Hepatocyte (in vitro differentiated cells): Measurements from ENCODE around the gene MINDY4. TPM values are rescaled to one million over a fixed set of nuclear protein-coding genes. Genes with fewer than 3 reads are reported as not detected.

Experiments
- DNase-seq: peaks from one replicate; pipeline ENCODE4 v3.0.0-alpha.2; 2016; ENCODE audit warnings: low spot score
- H2AFZ ChIP-seq: fragments of 200-600 bp; sonication (generic); 2 replicates; pipeline ENCODE4 v1.6.0; 2016; ENCODE audit warnings: antibody characterized with exemption, mild to moderate bottlenecking
- H3K27ac ChIP-seq: fragments of 200-600 bp; sonication (generic); 2 replicates; pipeline ENCODE4 v1.5.1; 2016; ENCODE audit warnings: mild to moderate bottlenecking
- H3K27me3 ChIP-seq: fragments of 200-600 bp; sonication (generic); 2 replicates; pipeline ENCODE4 v1.6.1; 2016
- H3K36me3 ChIP-seq: fragments of 200-600 bp; sonication (generic); replicated peaks from 2 replicates; pipeline ENCODE4 v1.5.1; 2016; ENCODE audit warnings: low read depth; ENCODE audit not compliant: insufficient read depth
- H3K4me1 ChIP-seq: fragments of 200-600 bp; sonication (generic); 2 replicates; pipeline ENCODE4 v1.5.1; 2016; ENCODE audit warnings: mild to moderate bottlenecking, moderate library complexity; ENCODE audit not compliant: insufficient read depth
- H3K4me2 ChIP-seq: fragments of 200-600 bp; sonication (generic); 2 replicates; pipeline ENCODE4 v1.6.0; 2016
- H3K4me3 ChIP-seq: fragments of 200-600 bp; sonication (generic); 2 replicates; pipeline ENCODE4 v1.5.1; 2016; ENCODE audit warnings: mild to moderate bottlenecking
- H3K79me2 ChIP-seq: fragments of 200-600 bp; sonication (generic); 2 replicates; pipeline ENCODE4 v1.6.0; 2017; ENCODE audit warnings: mild to moderate bottlenecking
- H3K9me2 ChIP-seq: fragments of 200-600 bp; sonication (generic); replicated peaks from 2 replicates; pipeline ENCODE4 v1.6.0; 2017; ENCODE audit warnings: mild to moderate bottlenecking; ENCODE audit not compliant: insufficient read depth
- H3K9me3 ChIP-seq: fragments of 200-600 bp; sonication (generic); 2 replicates; pipeline ENCODE4 v1.5.1; 2016; ENCODE audit warnings: low read depth, mild to moderate bottlenecking
- H4K20me1 ChIP-seq: fragments of 200-600 bp; sonication (generic); 2 replicates; pipeline ENCODE4 v1.6.0; 2016; ENCODE audit warnings: mild to moderate bottlenecking; ENCODE audit not compliant: insufficient read depth, poor library complexity, severe bottlenecking
- EZH2 ChIP-seq: fragments of 200-600 bp; sonication (generic); IDR thresholded peaks from 2 replicates; pipeline ENCODE4 v1.6.1; 2016; ENCODE audit warnings: antibody characterized with exemption, mild to moderate bottlenecking, borderline replicate concordance
- EZH2phosphoT487 ChIP-seq: fragments of 200-600 bp; sonication (generic); IDR thresholded peaks from one replicate; pipeline ENCODE4 v1.6.1; 2018; ENCODE audit warnings: antibody characterized with exemption, mild to moderate bottlenecking, low read depth, moderate library complexity; ENCODE audit not compliant: unreplicated experiment, severe bottlenecking
- WGBS: methylation state at CpG from one replicate; pipeline ENCODE4 v1.1.6; 2016; ENCODE audit warnings: low lambda C conversion rate; ENCODE audit errors: missing lambda C conversion rate; 5-methylcytosine and 5-hydroxymethylcytosine counted together
- polyA plus RNA-seq: library from polyadenylated mRNA; unstranded; fragments of >200 nt; fragmentation: Nextera tagmentation; extraction: Ambion mirVana; gene quantifications from 2 replicates; pipeline ENCODE4 v1.2.1, GENCODE V29; 2016
- total RNA-seq: library from RNA; depleted of rRNA; stranded (reverse); fragments of >200 nt; gene quantifications from 2 replicates; pipeline ENCODE4 v1.2.3, GENCODE V29; 2014
- TF ChIP-seq, protein P1 (sequence below): fragments of 200-600 bp; sonication (generic); IDR thresholded peaks from 2 replicates; pipeline ENCODE4 v1.5.1; 2016; ENCODE audit warnings: antibody characterized with exemption, mild to moderate bottlenecking; ENCODE audit not compliant: poor library complexity

Gene MINDY4
- total and polyA plus RNA-seq, 2 experiments from 2014 or later: 4.4 to 6.3 TPM

GRCh38 chr7:30881448-30881847 is 110.2 kb downstream of the MINDY4 start:
- H3K27me3 ChIP-seq: no peaks in the 10 kb centered on the region
- peaks cover 14% of the 10 kb centered on the region for H3K4me1 ChIP-seq
- no peak for DNase-seq
- no peaks in the 10 kb centered on the region for H3K79me2 ChIP-seq
- TF ChIP-seq EZH2: no peak
- no peak for TF ChIP-seq EZH2phosphoT487
- TF ChIP-seq, protein P1, sequence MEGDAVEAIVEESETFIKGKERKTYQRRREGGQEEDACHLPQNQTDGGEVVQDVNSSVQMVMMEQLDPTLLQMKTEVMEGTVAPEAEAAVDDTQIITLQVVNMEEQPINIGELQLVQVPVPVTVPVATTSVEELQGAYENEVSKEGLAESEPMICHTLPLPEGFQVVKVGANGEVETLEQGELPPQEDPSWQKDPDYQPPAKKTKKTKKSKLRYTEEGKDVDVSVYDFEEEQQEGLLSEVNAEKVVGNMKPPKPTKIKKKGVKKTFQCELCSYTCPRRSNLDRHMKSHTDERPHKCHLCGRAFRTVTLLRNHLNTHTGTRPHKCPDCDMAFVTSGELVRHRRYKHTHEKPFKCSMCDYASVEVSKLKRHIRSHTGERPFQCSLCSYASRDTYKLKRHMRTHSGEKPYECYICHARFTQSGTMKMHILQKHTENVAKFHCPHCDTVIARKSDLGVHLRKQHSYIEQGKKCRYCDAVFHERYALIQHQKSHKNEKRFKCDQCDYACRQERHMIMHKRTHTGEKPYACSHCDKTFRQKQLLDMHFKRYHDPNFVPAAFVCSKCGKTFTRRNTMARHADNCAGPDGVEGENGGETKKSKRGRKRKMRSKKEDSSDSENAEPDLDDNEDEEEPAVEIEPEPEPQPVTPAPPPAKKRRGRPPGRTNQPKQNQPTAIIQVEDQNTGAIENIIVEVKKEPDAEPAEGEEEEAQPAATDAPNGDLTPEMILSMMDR: no peak
- 81% methylated on average over 7 of the region's 7 CpGs for WGBS
- no peak overlapping the region for H3K4me3 ChIP-seq
- no peak overlapping the region for H3K4me2 ChIP-seq
- no peaks in the 10 kb centered on the region for H3K9me2 ChIP-seq
- no peaks in the 10 kb centered on the region for H3K36me3 ChIP-seq
- H2AFZ ChIP-seq: no peak overlapping the region
- H3K27ac ChIP-seq: no peak overlapping the region
- H4K20me1 ChIP-seq: no peaks in the 10 kb centered on the region
- no peaks in the 10 kb centered on the region for H3K9me3 ChIP-seq

- Histone ChIP-seq H4K20me1 (no peaks in the 10 kb centered on the region), H3K4me2 (no peak overlapping the region), H3K27me3 (no peaks in the 10 kb centered on the region), H3K4me3 (no peak overlapping the region), H2AFZ (no peak overlapping the region), H3K36me3 (no peaks in the 10 kb centered on the region), H3K79me2 (no peaks in the 10 kb centered on the region), H3K27ac (no peak overlapping the region), H3K9me2 (no peaks in the 10 kb centered on the region), H3K9me3 (no peaks in the 10 kb centered on the region), H3K4me1 (peaks cover 14% of the 10 kb centered on the region)
- no peak for TF ChIP-seq EZH2
- TF ChIP-seq, protein P1: no peak
- TF ChIP-seq EZH2phosphoT487: no peak
- DNase-seq: no peak
These were observed 113.7 kb downstream of the MINDY4 start for GRCh38 chr7:30884881-30885280.

DNA sequence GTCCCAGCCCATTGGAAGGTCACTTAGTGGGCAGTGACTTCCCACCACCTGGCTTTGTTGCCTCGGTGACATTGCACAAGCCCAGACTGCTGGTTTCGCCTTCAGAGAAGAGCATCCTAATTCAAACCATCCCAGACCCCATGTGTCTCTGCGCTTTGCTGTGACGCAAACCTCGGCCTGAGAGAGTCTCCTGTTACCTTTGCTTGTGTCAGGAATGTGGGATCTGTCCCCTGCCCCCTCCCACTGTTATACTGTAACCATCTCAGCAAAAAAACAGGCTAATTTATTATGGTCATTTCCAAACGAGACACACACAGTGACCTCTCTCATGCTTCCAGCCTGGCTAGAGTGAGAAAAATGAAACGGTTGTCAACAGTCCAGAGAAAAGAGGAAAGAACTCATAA is 115.4 kb downstream of the MINDY4 start:
- Histone ChIP-seq H3K4me2 (no peak overlapping the region), H3K79me2 (no peaks in the 10 kb centered on the region), H3K36me3 (no peaks in the 10 kb centered on the region), H2AFZ (no peak overlapping the region), H3K4me1 (no peaks in the 10 kb centered on the region), H3K9me3 (no peaks in the 10 kb centered on the region), H3K4me3 (no peak overlapping the region), H3K9me2 (no peaks in the 10 kb centered on the region), H4K20me1 (no peaks in the 10 kb centered on the region), H3K27me3 (no peaks in the 10 kb centered on the region), H3K27ac (no peak overlapping the region)
- no peak for DNase-seq
- 55% methylated on average over 7 of the region's 7 CpGs for WGBS
- TF ChIP-seq EZH2phosphoT487 (no peak), EZH2 (no peak)
- TF ChIP-seq, protein P1: no peak

DNA sequence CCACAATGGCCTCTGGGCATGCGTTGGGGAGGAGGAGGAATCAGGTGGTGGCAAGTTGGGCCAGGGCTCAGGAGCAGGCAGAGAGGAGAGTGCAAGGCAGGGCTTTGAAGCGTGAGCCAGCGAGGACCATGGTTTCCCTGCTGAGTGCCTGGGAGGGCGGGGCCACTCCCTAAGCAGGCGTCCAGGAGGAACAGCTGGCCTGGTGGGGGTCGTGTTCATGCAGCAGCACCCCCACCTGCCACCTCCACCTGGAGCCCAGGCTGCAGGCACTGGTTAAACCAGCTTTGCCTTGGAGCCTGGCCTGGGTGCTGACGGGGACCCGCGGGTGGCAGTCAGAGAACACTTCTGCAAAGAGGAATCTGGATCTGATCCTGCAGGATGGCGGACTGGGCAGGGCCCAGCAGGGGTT is 116.3 kb downstream of the MINDY4 start:
- Histone ChIP-seq H3K36me3 (no peaks in the 10 kb centered on the region), H3K27ac (no peak overlapping the region)

More for the DNA sequence above, 116.3 kb downstream of the MINDY4 start:
- Histone ChIP-seq H3K9me2 (no peaks in the 10 kb centered on the region), H4K20me1 (no peaks in the 10 kb centered on the region), H3K27me3 (no peaks in the 10 kb centered on the region), H3K79me2 (no peaks in the 10 kb centered on the region), H3K4me2 (no peak overlapping the region), H3K4me3 (no peak overlapping the region), H3K9me3 (no peaks in the 10 kb centered on the region), H2AFZ (no peak overlapping the region), H3K4me1 (no peaks in the 10 kb centered on the region)
- DNase-seq: no peak
- WGBS: 66% methylated on average over 10 of the region's 10 CpGs
- no peak for TF ChIP-seq EZH2phosphoT487
- TF ChIP-seq, protein P1: no peak
- TF ChIP-seq EZH2: no peak
